ENCODE results near the gene ABCA4. TPM values are rescaled to one million over a fixed set of nuclear protein-coding genes. Genes with fewer than 3 reads are reported as not detected.

ABCA4 gene
- total RNA-seq, 1 experiment from 2014 or later = 0.09 TPM

DNA sequence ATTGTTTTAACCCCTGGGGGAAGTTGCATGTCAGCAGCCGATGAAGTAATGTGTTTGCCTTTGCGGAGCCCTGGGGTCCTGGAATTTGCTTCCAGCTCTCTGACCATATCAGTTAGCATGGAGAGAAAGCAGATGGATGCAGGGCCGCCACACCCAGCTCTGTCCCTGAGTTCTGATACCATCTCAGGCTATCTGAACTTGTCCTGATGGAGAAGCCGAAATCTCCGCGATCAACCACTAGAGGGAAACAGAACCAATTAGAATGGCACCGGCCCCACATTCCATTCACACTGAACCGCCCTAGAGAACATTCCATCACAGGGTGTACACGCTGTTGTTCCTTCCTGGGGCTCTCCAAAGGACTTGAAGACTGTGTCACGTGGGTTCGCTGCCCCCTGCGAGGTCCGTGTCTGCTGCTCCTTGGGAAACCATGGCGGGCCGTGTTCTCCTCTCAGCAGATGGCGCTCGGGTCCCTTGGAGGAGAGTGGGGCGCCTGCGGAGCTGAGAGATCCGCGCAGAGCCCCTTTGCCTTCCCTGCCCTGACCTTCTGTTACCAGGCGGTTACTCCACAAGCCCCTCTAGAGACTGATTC is 75.4 kb downstream of the ABCA4 start (continued):
- TF ChIP-seq E2F4 (CRISPR knock-in tag; IDR thresholded peaks at IDR 0.05; ENCODE audit: borderline replicate concordance, low read depth) (no peak), ZNF416 (CRISPR knock-in tag; IDR thresholded peaks at IDR 0.05) (no peak), NFE2L1 (CRISPR knock-in tag; IDR thresholded peaks at IDR 0.05) (no peak), ATF1 (CRISPR knock-in tag; IDR thresholded peaks at IDR 0.05) (no peak), ATF6 (CRISPR knock-in tag; IDR thresholded peaks at IDR 0.05) (no peak), ZNF396 (CRISPR knock-in tag; IDR thresholded peaks at IDR 0.05; ENCODE audit: borderline replicate concordance) (peak; percentile 67; the same call in 1 of the 2 replicates), RORB (CRISPR knock-in tag; IDR thresholded peaks at IDR 0.05) (no peak), CTCF (IDR thresholded peaks at IDR 0.05) (peak; percentile 46), MAX (CRISPR knock-in tag; IDR thresholded peaks at IDR 0.05) (peak; percentile 71; the same call in 1 of the 2 replicates), NFATC4 (CRISPR knock-in tag; IDR thresholded peaks at IDR 0.05) (no peak), ZNF138 (CRISPR knock-in tag; conservative IDR thresholded peaks at IDR 0.05) (no peak), ETV6 (CRISPR knock-in tag; IDR thresholded peaks at IDR 0.05) (peak; percentile 78), MLX (CRISPR knock-in tag; IDR thresholded peaks at IDR 0.05) (no peak), ZNF423 (CRISPR knock-in tag; IDR thresholded peaks at IDR 0.05) (no peak), ZNF219 (CRISPR knock-in tag; IDR thresholded peaks at IDR 0.05; ENCODE audit: borderline replicate concordance) (no peak), PRRX2 (CRISPR knock-in tag; IDR thresholded peaks at IDR 0.05) (no peak), MXD4 (CRISPR knock-in tag; IDR thresholded peaks at IDR 0.05; ENCODE audit: borderline replicate concordance) (no peak), ZBTB21 (CRISPR knock-in tag; IDR thresholded peaks at IDR 0.05; ENCODE audit: borderline replicate concordance) (no peak)
- TF ChIP-seq, protein P1, sequence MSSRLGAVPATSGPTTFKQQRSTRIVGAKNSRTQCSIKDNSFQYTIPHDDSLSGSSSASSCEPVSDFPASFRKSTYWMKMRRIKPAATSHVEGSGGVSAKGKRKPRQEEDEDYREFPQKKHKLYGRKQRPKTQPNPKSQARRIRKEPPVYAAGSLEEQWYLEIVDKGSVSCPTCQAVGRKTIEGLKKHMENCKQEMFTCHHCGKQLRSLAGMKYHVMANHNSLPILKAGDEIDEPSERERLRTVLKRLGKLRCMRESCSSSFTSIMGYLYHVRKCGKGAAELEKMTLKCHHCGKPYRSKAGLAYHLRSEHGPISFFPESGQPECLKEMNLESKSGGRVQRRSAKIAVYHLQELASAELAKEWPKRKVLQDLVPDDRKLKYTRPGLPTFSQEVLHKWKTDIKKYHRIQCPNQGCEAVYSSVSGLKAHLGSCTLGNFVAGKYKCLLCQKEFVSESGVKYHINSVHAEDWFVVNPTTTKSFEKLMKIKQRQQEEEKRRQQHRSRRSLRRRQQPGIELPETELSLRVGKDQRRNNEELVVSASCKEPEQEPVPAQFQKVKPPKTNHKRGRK (CRISPR knock-in tag; IDR thresholded peaks at IDR 0.05; ENCODE audit: borderline replicate concordance) = no peak
- TF ChIP-seq, protein P2, sequence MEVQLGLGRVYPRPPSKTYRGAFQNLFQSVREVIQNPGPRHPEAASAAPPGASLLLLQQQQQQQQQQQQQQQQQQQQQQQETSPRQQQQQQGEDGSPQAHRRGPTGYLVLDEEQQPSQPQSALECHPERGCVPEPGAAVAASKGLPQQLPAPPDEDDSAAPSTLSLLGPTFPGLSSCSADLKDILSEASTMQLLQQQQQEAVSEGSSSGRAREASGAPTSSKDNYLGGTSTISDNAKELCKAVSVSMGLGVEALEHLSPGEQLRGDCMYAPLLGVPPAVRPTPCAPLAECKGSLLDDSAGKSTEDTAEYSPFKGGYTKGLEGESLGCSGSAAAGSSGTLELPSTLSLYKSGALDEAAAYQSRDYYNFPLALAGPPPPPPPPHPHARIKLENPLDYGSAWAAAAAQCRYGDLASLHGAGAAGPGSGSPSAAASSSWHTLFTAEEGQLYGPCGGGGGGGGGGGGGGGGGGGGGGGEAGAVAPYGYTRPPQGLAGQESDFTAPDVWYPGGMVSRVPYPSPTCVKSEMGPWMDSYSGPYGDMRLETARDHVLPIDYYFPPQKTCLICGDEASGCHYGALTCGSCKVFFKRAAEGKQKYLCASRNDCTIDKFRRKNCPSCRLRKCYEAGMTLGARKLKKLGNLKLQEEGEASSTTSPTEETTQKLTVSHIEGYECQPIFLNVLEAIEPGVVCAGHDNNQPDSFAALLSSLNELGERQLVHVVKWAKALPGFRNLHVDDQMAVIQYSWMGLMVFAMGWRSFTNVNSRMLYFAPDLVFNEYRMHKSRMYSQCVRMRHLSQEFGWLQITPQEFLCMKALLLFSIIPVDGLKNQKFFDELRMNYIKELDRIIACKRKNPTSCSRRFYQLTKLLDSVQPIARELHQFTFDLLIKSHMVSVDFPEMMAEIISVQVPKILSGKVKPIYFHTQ (CRISPR knock-in tag; IDR thresholded peaks at IDR 0.05) = no peak
- TF ChIP-seq, protein P3, sequence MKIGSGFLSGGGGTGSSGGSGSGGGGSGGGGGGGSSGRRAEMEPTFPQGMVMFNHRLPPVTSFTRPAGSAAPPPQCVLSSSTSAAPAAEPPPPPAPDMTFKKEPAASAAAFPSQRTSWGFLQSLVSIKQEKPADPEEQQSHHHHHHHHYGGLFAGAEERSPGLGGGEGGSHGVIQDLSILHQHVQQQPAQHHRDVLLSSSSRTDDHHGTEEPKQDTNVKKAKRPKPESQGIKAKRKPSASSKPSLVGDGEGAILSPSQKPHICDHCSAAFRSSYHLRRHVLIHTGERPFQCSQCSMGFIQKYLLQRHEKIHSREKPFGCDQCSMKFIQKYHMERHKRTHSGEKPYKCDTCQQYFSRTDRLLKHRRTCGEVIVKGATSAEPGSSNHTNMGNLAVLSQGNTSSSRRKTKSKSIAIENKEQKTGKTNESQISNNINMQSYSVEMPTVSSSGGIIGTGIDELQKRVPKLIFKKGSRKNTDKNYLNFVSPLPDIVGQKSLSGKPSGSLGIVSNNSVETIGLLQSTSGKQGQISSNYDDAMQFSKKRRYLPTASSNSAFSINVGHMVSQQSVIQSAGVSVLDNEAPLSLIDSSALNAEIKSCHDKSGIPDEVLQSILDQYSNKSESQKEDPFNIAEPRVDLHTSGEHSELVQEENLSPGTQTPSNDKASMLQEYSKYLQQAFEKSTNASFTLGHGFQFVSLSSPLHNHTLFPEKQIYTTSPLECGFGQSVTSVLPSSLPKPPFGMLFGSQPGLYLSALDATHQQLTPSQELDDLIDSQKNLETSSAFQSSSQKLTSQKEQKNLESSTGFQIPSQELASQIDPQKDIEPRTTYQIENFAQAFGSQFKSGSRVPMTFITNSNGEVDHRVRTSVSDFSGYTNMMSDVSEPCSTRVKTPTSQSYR (CRISPR knock-in tag; IDR thresholded peaks at IDR 0.05) = no peak
- TF ChIP-seq, protein P4, sequence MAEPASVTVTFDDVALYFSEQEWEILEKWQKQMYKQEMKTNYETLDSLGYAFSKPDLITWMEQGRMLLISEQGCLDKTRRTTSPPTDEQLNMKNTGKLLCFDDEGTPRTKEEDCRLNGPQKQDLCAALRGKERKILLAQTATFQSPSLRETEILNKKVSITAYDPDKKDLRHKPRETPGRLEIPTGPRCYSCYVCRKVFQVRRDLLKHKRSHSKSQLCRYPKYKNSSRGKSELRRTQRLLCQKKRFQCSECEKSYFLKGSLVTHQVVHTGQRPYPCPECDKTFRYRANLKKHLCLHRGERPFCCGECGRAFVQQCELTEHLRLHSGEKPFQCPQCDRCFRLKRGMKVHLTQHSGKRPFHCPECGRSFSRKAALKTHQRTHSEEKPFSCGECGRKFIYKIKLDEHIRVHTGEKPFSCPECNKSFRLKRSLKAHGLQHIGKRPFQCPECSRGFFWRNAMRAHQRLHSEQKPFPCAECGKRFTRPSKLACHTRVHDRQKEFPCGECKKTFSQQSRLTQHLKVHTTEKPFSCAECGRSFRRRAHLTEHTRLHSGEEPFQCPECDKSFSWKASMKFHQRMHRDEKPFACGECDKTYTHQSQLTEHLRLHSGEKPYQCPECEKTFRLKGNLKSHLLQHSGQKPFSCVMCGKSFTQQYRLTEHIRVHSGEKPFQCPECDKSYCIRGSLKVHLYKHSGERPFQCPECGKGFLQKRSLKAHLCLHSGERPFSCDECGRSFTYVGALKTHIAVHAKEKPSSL (CRISPR knock-in tag; conservative IDR thresholded peaks at IDR 0.05) = no peak

All from WTC11 (cell line).